Measurements from ENCODE around the gene STX7. TPM values are rescaled to one million over a fixed set of nuclear protein-coding genes. Genes with fewer than 3 reads are reported as not detected.

The STX7 gene
- total RNA-seq, 1 donor from 2014 or later = 46.9 TPM

DNA sequence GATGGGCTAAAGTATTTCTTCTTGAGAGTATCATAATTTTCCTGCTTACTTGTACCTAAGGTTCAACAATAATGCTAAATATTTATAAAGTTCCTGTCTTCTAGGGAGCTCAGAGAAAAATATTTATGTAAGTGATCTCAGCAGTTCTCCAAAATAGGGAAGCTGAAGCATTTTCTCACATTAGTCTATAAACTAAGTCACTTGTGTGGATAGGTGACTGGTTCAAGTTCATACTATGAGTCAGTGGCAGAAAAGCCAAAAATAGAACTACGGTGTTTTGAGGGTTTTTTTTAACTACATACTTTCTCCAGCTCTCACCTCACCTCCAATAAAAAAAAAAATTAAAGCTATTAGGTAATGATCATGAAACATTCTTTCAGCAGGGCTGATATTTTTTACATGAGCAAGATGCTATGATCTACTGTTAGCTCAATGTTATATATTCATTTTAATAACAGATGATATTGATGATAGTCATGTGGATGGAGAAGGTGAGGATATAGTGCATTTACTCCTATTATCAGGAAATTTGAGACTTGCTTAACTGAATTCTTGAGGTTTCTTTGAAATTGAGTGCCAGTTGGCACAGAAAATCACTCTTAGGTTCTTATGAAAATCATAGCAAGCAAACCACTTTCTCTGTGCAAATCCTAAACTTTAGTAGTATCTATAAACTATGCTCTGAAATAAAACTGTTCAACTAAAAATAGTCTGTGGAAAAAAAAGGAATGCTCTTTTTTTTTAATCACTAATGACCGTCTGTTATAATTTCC, 107.6 kb downstream of the STX7 start:
- DNase-seq (ENCODE audit: low spot score in 2 of 2, unreplicated experiment in 2 of 2) = no peak
- H3K36me3 Mint-ChIP-seq = peaks cover 2% of the 10 kb centered on the region
- no peak overlapping the region for H3K4me3 Mint-ChIP-seq
- H3K27ac Mint-ChIP-seq = no peak overlapping the region
- peaks cover 14% of the 10 kb centered on the region for H3K4me1 Mint-ChIP-seq
- H3K9me3 Mint-ChIP-seq = no peaks in the 10 kb centered on the region
- TF ChIP-seq, protein P1, sequence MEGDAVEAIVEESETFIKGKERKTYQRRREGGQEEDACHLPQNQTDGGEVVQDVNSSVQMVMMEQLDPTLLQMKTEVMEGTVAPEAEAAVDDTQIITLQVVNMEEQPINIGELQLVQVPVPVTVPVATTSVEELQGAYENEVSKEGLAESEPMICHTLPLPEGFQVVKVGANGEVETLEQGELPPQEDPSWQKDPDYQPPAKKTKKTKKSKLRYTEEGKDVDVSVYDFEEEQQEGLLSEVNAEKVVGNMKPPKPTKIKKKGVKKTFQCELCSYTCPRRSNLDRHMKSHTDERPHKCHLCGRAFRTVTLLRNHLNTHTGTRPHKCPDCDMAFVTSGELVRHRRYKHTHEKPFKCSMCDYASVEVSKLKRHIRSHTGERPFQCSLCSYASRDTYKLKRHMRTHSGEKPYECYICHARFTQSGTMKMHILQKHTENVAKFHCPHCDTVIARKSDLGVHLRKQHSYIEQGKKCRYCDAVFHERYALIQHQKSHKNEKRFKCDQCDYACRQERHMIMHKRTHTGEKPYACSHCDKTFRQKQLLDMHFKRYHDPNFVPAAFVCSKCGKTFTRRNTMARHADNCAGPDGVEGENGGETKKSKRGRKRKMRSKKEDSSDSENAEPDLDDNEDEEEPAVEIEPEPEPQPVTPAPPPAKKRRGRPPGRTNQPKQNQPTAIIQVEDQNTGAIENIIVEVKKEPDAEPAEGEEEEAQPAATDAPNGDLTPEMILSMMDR (IDR thresholded peaks at IDR 0.05; ENCODE audit: unreplicated experiment) = no peak
- H3K27me3 Mint-ChIP-seq (ENCODE audit: low read depth) = peaks cover 31% of the 10 kb centered on the region

DNA sequence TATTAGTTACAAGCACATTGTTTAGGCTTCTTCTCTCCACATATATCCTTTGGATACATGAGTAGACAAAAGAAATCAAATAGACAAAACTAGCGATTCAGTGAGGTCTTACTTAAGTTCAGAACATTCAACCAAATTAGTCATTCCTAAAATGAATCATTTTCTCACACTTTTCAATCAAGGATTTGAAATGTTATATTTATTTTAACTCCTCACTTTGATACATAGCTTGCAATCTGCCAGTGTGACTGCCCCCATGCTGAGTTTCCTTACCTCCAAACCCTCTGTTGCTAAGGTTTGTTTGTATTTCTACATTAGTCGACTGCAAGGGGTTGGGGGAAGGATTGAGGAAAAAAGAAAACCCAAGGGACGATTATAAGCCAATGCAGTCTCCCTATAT, 108.2 kb downstream of the STX7 start:
- Mint-ChIP-seq H3K36me3 (peaks cover 2% of the 10 kb centered on the region), H3K4me1 (peaks cover 19% of the 10 kb centered on the region), H3K27ac (no peak overlapping the region), H3K9me3 (no peaks in the 10 kb centered on the region), H3K27me3 (ENCODE audit: low read depth) (peaks cover 35% of the 10 kb centered on the region), H3K4me3 (no peak overlapping the region)
- no peak for DNase-seq (ENCODE audit: low spot score in 2 of 2, unreplicated experiment in 2 of 2)
- TF ChIP-seq, protein P1 (IDR thresholded peaks at IDR 0.05; ENCODE audit: unreplicated experiment) = no peak

DNA sequence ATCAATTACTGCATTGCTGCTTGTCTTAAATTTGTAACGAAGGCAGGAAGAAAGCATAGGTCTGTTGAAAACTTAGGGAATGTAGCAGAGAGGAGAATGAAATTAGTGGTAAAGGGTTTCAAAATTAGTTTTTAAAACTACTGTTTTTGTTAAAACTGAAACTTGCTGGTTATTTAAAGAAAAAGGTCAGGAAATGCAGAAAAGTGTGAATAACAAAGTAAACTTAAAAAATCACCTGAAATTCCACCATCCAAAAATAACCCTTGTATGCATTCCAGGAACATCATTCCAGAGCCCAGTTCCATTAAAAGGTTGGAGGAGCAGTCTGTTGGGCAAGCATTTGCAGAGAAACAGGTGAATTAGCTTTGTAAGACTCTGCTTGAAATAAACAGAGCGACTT, 108.6 kb downstream of the STX7 start:
- DNase-seq (ENCODE audit: low spot score in 2 of 2, unreplicated experiment in 2 of 2) = no peak
- Mint-ChIP-seq H3K9me3 (no peaks in the 10 kb centered on the region), H3K4me3 (no peak overlapping the region), H3K27me3 (ENCODE audit: low read depth) (peaks cover 35% of the 10 kb centered on the region), H3K36me3 (peaks cover 2% of the 10 kb centered on the region), H3K27ac (no peak overlapping the region), H3K4me1 (peaks cover 22% of the 10 kb centered on the region)
- TF ChIP-seq, protein P1 (IDR thresholded peaks at IDR 0.05; ENCODE audit: unreplicated experiment) = no peak

DNA sequence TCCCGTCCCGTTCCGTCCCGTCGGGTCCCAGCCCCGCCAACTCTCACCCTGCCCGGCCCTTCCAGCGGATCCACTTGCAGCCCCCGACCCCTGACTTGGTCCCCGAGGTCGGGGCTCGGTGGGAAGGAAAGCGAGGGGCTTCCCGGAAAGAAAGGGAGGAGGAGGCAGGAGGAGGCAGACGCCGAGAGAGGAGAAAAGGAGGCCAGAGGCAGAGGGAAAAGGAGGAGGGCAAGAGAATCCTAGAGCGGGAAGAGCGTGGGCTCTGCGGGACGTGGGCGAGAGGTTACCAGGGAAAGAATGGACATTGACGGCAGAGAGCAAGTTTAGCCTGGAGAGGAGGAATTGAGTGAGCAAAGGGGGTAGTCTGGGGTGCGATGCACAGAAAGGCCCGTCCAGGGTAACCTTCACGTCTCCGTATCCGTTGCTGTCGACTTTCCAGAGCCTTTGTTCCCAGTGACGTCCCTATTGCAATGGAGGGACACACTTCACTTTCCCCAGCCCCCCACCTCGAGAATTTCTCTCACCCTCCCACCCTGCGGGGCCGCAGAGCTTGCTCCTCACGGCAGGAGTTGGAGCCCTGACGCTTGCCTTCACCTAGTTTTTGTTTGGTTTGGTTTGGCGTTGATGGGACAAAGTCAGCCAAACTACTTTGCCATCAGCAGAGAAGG, 111.2 kb downstream of the STX7 start:
- Mint-ChIP-seq H3K27ac (peak overlapping the region; percentile 35), H3K9me3 (peaks cover 2% of the 10 kb centered on the region), H3K4me1 (peaks cover 34% of the 10 kb centered on the region), H3K36me3 (peaks cover 7% of the 10 kb centered on the region), H3K27me3 (ENCODE audit: low read depth) (peaks cover 35% of the 10 kb centered on the region), H3K4me3 (peak overlapping the region; percentile 75)
- TF ChIP-seq, protein P1 (IDR thresholded peaks at IDR 0.05; ENCODE audit: unreplicated experiment) = no peak
- no peak for DNase-seq (ENCODE audit: low spot score in 2 of 2, unreplicated experiment in 2 of 2)

DNA sequence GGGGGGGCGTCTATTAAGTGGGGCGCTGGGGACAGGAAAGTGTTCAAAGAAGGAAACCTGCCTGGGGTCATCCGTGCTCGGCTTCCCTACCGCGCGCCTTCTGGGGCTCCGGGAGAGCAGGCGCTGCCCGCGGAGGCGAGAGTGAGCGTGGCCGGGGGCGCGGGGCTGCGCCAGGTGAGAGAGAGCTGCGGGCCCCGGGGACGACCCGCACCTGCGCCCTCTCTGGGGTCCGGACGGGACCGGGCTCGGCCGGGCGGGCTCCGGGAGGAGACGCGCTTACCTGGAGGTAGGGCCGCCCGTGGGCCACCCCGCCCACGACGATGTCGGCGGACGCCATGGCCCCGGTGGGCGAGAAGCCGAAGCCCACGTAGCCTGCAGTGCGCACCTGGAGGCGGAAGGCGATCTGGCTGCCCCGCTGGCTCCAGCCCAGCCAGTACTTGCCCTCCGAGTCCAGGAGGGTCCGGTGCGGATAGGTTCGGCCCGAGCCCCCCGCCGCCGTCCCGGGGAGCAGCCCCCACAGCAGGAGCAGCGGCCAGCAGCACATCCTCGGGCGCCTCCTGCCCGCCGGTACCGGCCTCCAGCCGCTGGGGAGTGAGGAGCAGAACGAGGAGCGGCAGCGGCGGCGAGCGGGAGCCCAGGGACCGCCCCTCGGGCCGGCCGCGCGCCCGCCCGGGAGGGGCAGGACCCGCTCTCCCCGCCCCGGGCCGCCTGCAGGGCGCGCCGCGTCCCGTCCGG, 111.9 kb downstream of the STX7 start, which contains the start of gene MOXD1:
MOXD1 (minus strand) TSS at position 593 of the 735 bp plus-strand sequence; CDS start at position 544, 49 bp downstream.
- Mint-ChIP-seq H3K4me3 (peak within 1 kb of the TSS; percentile 87), H3K27ac (peak within 1 kb of the TSS; percentile 88), H3K36me3 (peaks cover 14% of the 10 kb centered on the region), H3K4me1 (peaks cover 34% of the 10 kb centered on the region), H3K9me3 (peaks cover 9% of the 10 kb centered on the region), H3K27me3 (ENCODE audit: low read depth) (peaks cover 35% of the 10 kb centered on the region)
- DNase-seq (ENCODE audit: low spot score in 2 of 2, unreplicated experiment in 2 of 2) = peak; percentile 54 to 76
- TF ChIP-seq, protein P1 (IDR thresholded peaks at IDR 0.05; ENCODE audit: unreplicated experiment) = no peak
